ENCODE results near the gene HOMER2. TPM values are rescaled to one million over a fixed set of nuclear protein-coding genes. Genes with fewer than 3 reads are reported as not detected.
"Not testable (repeated sequence)": the region's sequence is repeated elsewhere in the genome, so short reads cannot be mapped to it uniquely, and the experiment has no call there.

The HOMER2 gene
- total and polyA plus RNA-seq, 12 donors: 12.3 to 64.4 (median 43.2) TPM

DNA sequence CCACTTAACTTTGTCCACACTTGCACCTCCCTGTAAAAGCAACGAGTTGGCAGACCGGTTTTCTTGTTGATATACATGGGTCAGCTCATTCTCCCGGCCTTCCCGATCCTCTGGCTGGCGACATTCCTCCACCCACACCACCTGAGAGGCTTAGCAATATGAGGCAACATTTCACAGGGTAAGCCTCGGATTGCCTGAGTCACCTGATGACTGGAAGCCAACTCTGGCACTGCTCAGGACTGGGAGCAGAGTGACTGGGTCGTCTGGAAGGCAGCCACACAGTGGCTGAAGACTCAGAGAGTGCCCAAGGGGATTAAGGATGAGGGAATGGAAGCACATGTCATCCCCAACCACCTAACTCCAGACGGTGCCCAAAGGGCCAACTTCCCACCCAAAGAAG lies 9.8 kb downstream of the HOMER2 start:
- Histone ChIP-seq H3K27ac (no peak overlapping the region), H3K4me3 (no peak overlapping the region), H3K36me3 (no peaks in the 10 kb centered on the region), H3K9me3 (no peaks in the 10 kb centered on the region), H3K4me1 (peaks cover 0 to 3% (median 0%) of the 10 kb centered on the region in 9 donors), H3K27me3 (no peaks in the 10 kb centered on the region)
- DNase-seq: no peak
- no peak for TF ChIP-seq CTCF (IDR thresholded peaks at IDR 0.05)
- ATAC-seq: peak in 2 of 8 donors; percentile 48 to 69
- intact Hi-C loops (cut with DNase I): no loop called here
- WGBS, 2 donors: 70 to 79% methylated on average over 8 of the region's 8 CpGs

DNA sequence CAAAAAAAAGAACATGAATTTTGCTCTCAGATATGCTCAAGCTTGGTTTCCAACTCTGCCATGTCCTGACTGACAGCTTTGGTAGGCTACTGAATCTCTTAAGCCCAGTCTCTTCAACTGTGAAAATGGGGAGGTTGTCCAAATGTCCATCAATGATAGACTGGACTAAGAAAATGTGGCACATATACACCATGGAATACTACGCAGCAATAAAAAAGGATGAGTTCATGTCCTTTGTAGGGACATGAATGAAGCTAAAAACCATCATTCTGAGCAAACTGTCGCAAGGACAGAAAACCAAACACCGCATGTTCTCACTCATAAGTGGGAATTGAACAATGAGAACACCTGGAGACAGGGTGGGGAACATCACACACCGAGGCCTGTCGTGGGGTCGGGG lies 12.8 kb downstream of the HOMER2 start:
- H3K4me3 ChIP-seq; H3K4me1 ChIP-seq; ATAC-seq; H3K27me3 ChIP-seq; H3K9me3 ChIP-seq; H3K36me3 ChIP-seq; H3K27ac ChIP-seq; DNase-seq; intact Hi-C loops (cut with DNase I): not testable (repeated sequence)
- 96% methylated on average over 6 of the region's 6 CpGs for WGBS, 2 donors

DNA sequence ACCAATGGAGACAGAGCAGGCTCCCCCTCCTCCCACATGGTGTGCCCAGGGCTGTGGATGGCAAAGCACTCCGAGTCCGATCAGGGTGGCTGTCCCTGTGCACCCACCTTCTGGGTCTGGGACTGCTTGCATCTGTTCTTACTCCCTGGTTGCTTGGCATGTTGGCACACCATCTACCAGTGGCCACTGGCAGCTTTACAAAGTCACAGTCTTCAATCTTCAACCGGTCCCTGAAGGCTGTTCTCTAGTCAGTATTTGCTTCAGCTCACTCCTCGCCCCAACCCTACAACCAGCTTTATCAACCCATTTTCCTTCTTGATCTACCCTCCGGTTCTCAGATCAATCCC lies 14.8 kb downstream of the HOMER2 start:
- Histone ChIP-seq H3K27me3 (no peaks in the 10 kb centered on the region), H3K9me3 (no peaks in the 10 kb centered on the region), H3K27ac (no peak overlapping the region), H3K4me1 (peaks cover 0 to 4% (median 0%) of the 10 kb centered on the region in 9 donors), H3K4me3 (no peak overlapping the region), H3K36me3 (no peaks in the 10 kb centered on the region)
- no peak for TF ChIP-seq CTCF (IDR thresholded peaks at IDR 0.05)
- DNase-seq (no peak), ATAC-seq (no peak)
- 85 to 88% methylated on average over 5 of the region's 5 CpGs for WGBS, 2 donors
- intact Hi-C loops (cut with DNase I): no loop called here

GRCh38 chr15:82936966-82937711 lies 15.4 kb downstream of the HOMER2 start:
- Histone ChIP-seq H3K9me3 (no peaks in the 10 kb centered on the region), H3K27me3 (no peaks in the 10 kb centered on the region), H3K27ac (no peak overlapping the region), H3K36me3 (no peaks in the 10 kb centered on the region), H3K4me1 (peaks cover 0 to 4% (median 0%) of the 10 kb centered on the region in 9 donors), H3K4me3 (no peak overlapping the region)
- 62 to 69% methylated on average over 4 of the region's 4 CpGs for WGBS, 2 donors
- intact Hi-C loops (cut with DNase I): no loop called here
- ATAC-seq (no peak), DNase-seq (no peak)
- no peak for TF ChIP-seq CTCF (IDR thresholded peaks at IDR 0.05)

DNA sequence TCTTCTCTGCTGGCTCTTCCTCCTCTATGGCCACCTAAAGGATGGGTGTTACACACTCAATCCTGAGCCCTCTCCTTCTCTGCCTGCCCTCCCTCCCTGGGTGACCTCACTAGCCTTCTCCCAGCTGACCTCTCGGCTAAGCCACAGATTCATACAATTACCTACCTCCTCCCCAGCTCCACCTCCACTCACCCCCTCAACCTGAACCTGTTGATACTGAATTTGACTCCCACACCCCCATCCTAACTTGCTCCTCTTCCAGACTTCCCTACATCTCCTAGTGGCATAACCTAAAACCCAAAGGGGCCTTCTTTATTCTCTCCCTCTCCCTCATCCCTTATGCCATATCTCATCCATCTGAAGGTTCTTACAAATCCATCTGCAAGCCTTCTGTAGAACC lies 17.1 kb downstream of the HOMER2 start:
- no peaks in the 10 kb centered on the region for H3K9me3 ChIP-seq
- intact Hi-C loops (cut with DNase I): no loop called here
- no peaks in the 10 kb centered on the region for H3K27me3 ChIP-seq
- no peak for TF ChIP-seq CTCF (IDR thresholded peaks at IDR 0.05)
- ATAC-seq (no peak), DNase-seq (no peak)
- H3K4me1 ChIP-seq: peaks cover 0 to 12% (median 0%) of the 10 kb centered on the region in 9 donors
- no peaks in the 10 kb centered on the region for H3K36me3 ChIP-seq
- no peak overlapping the region for H3K4me3 ChIP-seq
- no peak overlapping the region for H3K27ac ChIP-seq
- WGBS, 2 donors: 82 to 87% methylated on average over 1 of the region's 1 CpG

Data from heart right ventricle (tissue), 16 donors.